SK-N-SH (cell line): ENCODE data around the gene ABHD4. TPM values are rescaled to one million over a fixed set of nuclear protein-coding genes. Genes with fewer than 3 reads are reported as not detected.

ENCODE experiments used
- CTCF ChIA-PET: fragments of 300-600, 350-600 bp; formaldehyde crosslinking; extraction: SDS; loops from one replicate; lab custom pipeline; 2021; lab: Yijun Ruan, JAX
- POLR2A ChIA-PET: fragments of 350-600 bp; sonication (Branson Sonifier 250); formaldehyde crosslinking; extraction: SDS; loops from one replicate; lab custom pipeline; 2020; ENCODE audit warnings: antibody characterized with exemption, inconsistent platforms; lab: Yijun Ruan, JAX
- DNase-seq: peaks from one replicate; pipeline ENCODE4 v3.0.0; 2012
- H2AFZ ChIP-seq: fragments of 200-600 bp; sonication (generic); 2 replicates; pipeline ENCODE4 v1.8.1; 2016; ENCODE audit warnings: antibody characterized with exemption, mild to moderate bottlenecking, low read depth
- H3F3A ChIP-seq: fragments of 200-600 bp; sonication (generic); replicated peaks from 2 replicates; pipeline ENCODE3; 2016; ENCODE audit warnings: antibody characterized with exemption, mild to moderate bottlenecking; ENCODE audit not compliant: insufficient read depth
- H3K27ac ChIP-seq, 2 experiments: fragments of 200-500 bp in 1 of 2; fragments of 200-600 bp in 1 of 2; sonication (Bioruptor generic) in 1 of 2; sonication (generic), shearing (Covaris generic) in 1 of 2; 2 replicates each; pipeline versions ENCODE4 v1.5.1 to v1.6.1; 2014 to 2016; ENCODE audit warnings: low read depth in 2 of 2, inconsistent platforms in 1 of 2, low read length in 1 of 2, mild to moderate bottlenecking in 1 of 2, mixed read lengths in 1 of 2
- H3K27me3 ChIP-seq: fragments of 200-600 bp; sonication (generic), shearing (Covaris generic); 2 replicates; pipeline ENCODE4 v1.6.1; 2016; ENCODE audit warnings: mixed run types; ENCODE audit not compliant: insufficient read depth
- H3K36me3 ChIP-seq, 2 experiments: fragments of 200-500 bp in 1 of 2; fragments of 200-600 bp in 1 of 2; sonication (Bioruptor generic) in 1 of 2; sonication (generic) in 1 of 2; replicated peaks in 1 of 2; 2 replicates each; pipeline versions ENCODE3 to v1.5.1; 2014 to 2016; ENCODE audit warnings: low read length in 1 of 2, mild to moderate bottlenecking in 1 of 2; ENCODE audit not compliant: insufficient read depth in 2 of 2, control insufficient read depth in 1 of 2
- H3K4me1 ChIP-seq, 2 experiments: fragments of 200-500 bp in 1 of 2; fragments of 200-600 bp in 1 of 2; sonication (Bioruptor generic) in 1 of 2; sonication (generic), shearing (Covaris generic) in 1 of 2; 2 replicates each; pipeline versions ENCODE4 v1.5.1 to v1.6.1; 2014 to 2016; ENCODE audit warnings: low read depth in 1 of 2, low read length in 1 of 2, mixed run types in 1 of 2; ENCODE audit not compliant: insufficient read depth in 2 of 2, control insufficient read depth in 1 of 2
- H3K4me2 ChIP-seq: fragments of 200-600 bp; sonication (generic), shearing (Covaris generic); 2 replicates; pipeline ENCODE4 v1.6.1; 2017; ENCODE audit warnings: mixed run types
- H3K4me3 ChIP-seq, 2 experiments: fragments of 200-500 bp in 1 of 2; fragments of 200-600 bp in 1 of 2; sonication (Bioruptor generic) in 1 of 2; sonication (generic), shearing (Covaris generic) in 1 of 2; 2 replicates each; pipeline versions ENCODE4 v1.5.1 to v1.8.1; 2014 to 2016; ENCODE audit warnings: low read depth in 2 of 2, inconsistent platforms in 1 of 2, low read length in 1 of 2, mild to moderate bottlenecking in 1 of 2, mixed read lengths in 1 of 2, moderate library complexity in 1 of 2
- H3K79me2 ChIP-seq: fragments of 200-600 bp; sonication (generic); 2 replicates; pipeline ENCODE4 v1.8.1; 2017; ENCODE audit warnings: mild to moderate bottlenecking; ENCODE audit not compliant: insufficient read depth
- H3K9ac ChIP-seq: fragments of 200-600 bp; sonication (generic); 2 replicates; pipeline ENCODE4 v1.6.1; 2017; ENCODE audit warnings: mixed run types
- H3K9me2 ChIP-seq: fragments of 200-600 bp; sonication (generic); 2 replicates; pipeline ENCODE4 v1.6.1; 2017; ENCODE audit warnings: mixed run types
- H3K9me3 ChIP-seq: fragments of 200-600 bp; sonication (generic); 2 replicates; pipeline ENCODE4 v1.6.1; 2017; ENCODE audit warnings: mixed run types, mild to moderate bottlenecking, moderate library complexity
- H4K20me1 ChIP-seq: fragments of 200-600 bp; sonication (generic); 2 replicates; pipeline ENCODE4 v1.6.1; 2017; ENCODE audit warnings: mild to moderate bottlenecking, mixed run types; ENCODE audit not compliant: insufficient read depth
- CHD2 ChIP-seq: fragments of 150-350 bp; IDR thresholded peaks from 2 replicates; pipeline ENCODE4 v1.6.1; 2018; ENCODE audit warnings: low read length; ENCODE audit not compliant: partially characterized antibody
- EP300 ChIP-seq, 2 experiments: IDR thresholded peaks; 2 replicates each; pipeline versions ENCODE4 v1.4.0 to v1.6.1; 2012; ENCODE audit warnings: borderline replicate concordance in 1 of 2, low read depth in 1 of 2, low read length in 1 of 2
- GABPA ChIP-seq: IDR thresholded peaks from 2 replicates; pipeline ENCODE4 v1.4.0; 2012; ENCODE audit warnings: low read depth, mild to moderate bottlenecking
- MAX ChIP-seq: IDR thresholded peaks from 2 replicates; pipeline ENCODE4 v1.4.0; 2012; ENCODE audit warnings: low read depth
- MXI1 ChIP-seq: IDR thresholded peaks from 2 replicates; pipeline ENCODE4 v1.6.1; 2012; ENCODE audit warnings: mild to moderate bottlenecking, low read depth, low read length, improper control_type of control experiment
- NRF1 ChIP-seq: IDR thresholded peaks from 2 replicates; pipeline ENCODE4 v1.6.1; 2012; ENCODE audit warnings: low read depth, mild to moderate bottlenecking, low read length
- PBX3 ChIP-seq: IDR thresholded peaks from 2 replicates; pipeline ENCODE4; 2012
- REST ChIP-seq: IDR thresholded peaks from 2 replicates; pipeline ENCODE4 v1.6.1; 2012; ENCODE audit warnings: mild to moderate bottlenecking, low read depth, low read length, moderate library complexity
- RFX5 ChIP-seq: IDR thresholded peaks from 2 replicates; pipeline ENCODE4 v1.6.1; 2012; ENCODE audit warnings: mild to moderate bottlenecking, improper control_type of control experiment, low read length
- RXRA ChIP-seq: IDR thresholded peaks from 2 replicates; pipeline ENCODE4 v1.4.0; 2012; ENCODE audit warnings: low read depth, mild to moderate bottlenecking, borderline replicate concordance
- SMC3 ChIP-seq: IDR thresholded peaks from 2 replicates; pipeline ENCODE4 v1.6.1; 2012; ENCODE audit warnings: low read depth, low read length, improper control_type of control experiment
- TCF12 ChIP-seq: IDR thresholded peaks from 2 replicates; pipeline ENCODE4 v1.4.0; 2012
- TEAD4 ChIP-seq: IDR thresholded peaks from 2 replicates; pipeline ENCODE4 v1.4.0; 2012; ENCODE audit warnings: mild to moderate bottlenecking, borderline replicate concordance; ENCODE audit not compliant: insufficient read depth
- USF2 ChIP-seq: fragments of 150-350 bp; IDR thresholded peaks from 2 replicates; pipeline ENCODE4 v1.6.1; 2017; ENCODE audit warnings: antibody characterized with exemption, low read length, low read depth, borderline replicate concordance
- ZBTB33 ChIP-seq: IDR thresholded peaks from 2 replicates; pipeline ENCODE4 v1.4.0; 2012; ENCODE audit warnings: low read depth, borderline replicate concordance
- WGBS: methylation state at CpG from one replicate; pipeline ENCODE4 v1.1.6; 2017; ENCODE audit warnings: low lambda C conversion rate; 5-methylcytosine and 5-hydroxymethylcytosine counted together
- polyA plus RNA-seq, 3 experiments: library from polyadenylated mRNA; depleted of rRNA; stranded (reverse); fragments of >200 nt; gene quantifications; 2 replicates each; pipeline ENCODE4 v1.2.3, GENCODE V29; 2012

ABHD4 gene
- polyA plus RNA-seq, 1 of the 3 experiments (the other 2 are of a cell fraction): 15.0 TPM

- Histone ChIP-seq H3K79me2 (no peaks in the 10 kb centered on the region; the same call in 1 of the 2 replicates), H3K9ac (no peak overlapping the region), H3K27ac (no peak overlapping the region), H4K20me1 (no peaks in the 10 kb centered on the region)
- CTCF ChIA-PET: interaction anchor here (0.8 to 1.4 kb wide), 2 partner anchors 44 to 51 kb away, joined by 3 read pairs; no protein-coding TSS in a partner anchor
- no peak for DNase-seq
- over 99% methylated on average over 5 of the region's 5 CpGs for WGBS
- no peak for TF ChIP-seq SMC3
- TF ChIP-seq CHD2: no peak
- TF ChIP-seq TEAD4: no peak
- no peak for TF ChIP-seq REST
- TF ChIP-seq NRF1: no peak
- TF ChIP-seq ZBTB33: no peak
- TF ChIP-seq GABPA: no peak
- TF ChIP-seq PBX3: no peak
- TF ChIP-seq, all 33 proteins: peak for 0
- H3K9me3 ChIP-seq: no peaks in the 10 kb centered on the region
- no peaks in the 10 kb centered on the region for H3K27me3 ChIP-seq
- no peak overlapping the region for H3K4me3 ChIP-seq
- H3F3A ChIP-seq: no peaks in the 10 kb centered on the region
- H3K4me1 ChIP-seq: peaks cover 6 to 8% of the 10 kb centered on the region in 2 experiments; a peak in 3 of 4 replicates
- no peak overlapping the region for H3K4me2 ChIP-seq
- H2AFZ ChIP-seq: no peak overlapping the region
- H3K36me3 ChIP-seq: peaks cover 12 to 18% of the 10 kb centered on the region in 2 experiments
- no peaks in the 10 kb centered on the region for H3K9me2 ChIP-seq
- POLR2A ChIA-PET: no interaction called here
These were observed 3.9 kb downstream of the ABHD4 start for GRCh38 chr14:22601996-22602395.

- H3K4me2 ChIP-seq: no peak overlapping the region
- H3K27ac ChIP-seq: no peak overlapping the region
- H3K9me2 ChIP-seq: no peaks in the 10 kb centered on the region
- H2AFZ ChIP-seq: no peak overlapping the region
- no peaks in the 10 kb centered on the region for H3F3A ChIP-seq
- no peak overlapping the region for H3K4me3 ChIP-seq
- H4K20me1 ChIP-seq: no peaks in the 10 kb centered on the region
- peaks cover 18 to 26% of the 10 kb centered on the region in 2 experiments for H3K36me3 ChIP-seq
- H3K79me2 ChIP-seq: no peaks in the 10 kb centered on the region; the same call in 1 of the 2 replicates
- peaks cover 6% of the 10 kb centered on the region in 2 experiments; a peak in 3 of 4 replicates for H3K4me1 ChIP-seq
- no peaks in the 10 kb centered on the region for H3K9me3 ChIP-seq
- CTCF ChIA-PET: no interaction called here
- no peaks in the 10 kb centered on the region for H3K27me3 ChIP-seq
- no peak overlapping the region for H3K9ac ChIP-seq
- no peak for DNase-seq
- POLR2A ChIA-PET: no interaction called here
- TF ChIP-seq MAX (no peak), SMC3 (no peak), PBX3 (no peak), EP300 (IDR thresholded peaks at IDR 0.05; ENCODE audit: borderline replicate concordance in 1 of 2, low read depth in 1 of 2, low read length in 1 of 2) (no peak), CHD2 (no peak), TEAD4 (no peak), USF2 (no peak), TCF12 (no peak), RFX5 (no peak), RXRA (no peak), MXI1 (no peak)
These were observed 4.8 kb downstream of the ABHD4 start for GRCh38 chr14:22602862-22603261.
